Upper lobe of left lung (tissue), 6 donors: ENCODE measurements around the gene PUM2. TPM values are rescaled to one million over a fixed set of nuclear protein-coding genes. Genes with fewer than 3 reads are reported as not detected.

Experiments
- ATAC-seq, 2 donors: fragments of 200-7000 bp; cut with Tn5 transposase; one replicate each; pipeline ENCODE4 v1.9.1; 2022; ENCODE audit warnings: mild to moderate bottlenecking in 2 of 2, moderate library complexity in 2 of 2; ENCODE audit not compliant: low FRiP score in 2 of 2
- DNase-seq, 2 donors: peaks; one replicate each; pipeline ENCODE4 v3.0.0-alpha.2; 2019 to 2020
- H3K27ac ChIP-seq, 4 donors: fragments of 200-600 bp; sonication (generic); one replicate each; pipeline ENCODE4 v1.5.1; 2016 to 2019
- H3K27me3 ChIP-seq, 4 donors: fragments of 200-600 bp; sonication (generic); one replicate each; pipeline ENCODE4 v1.5.1; 2017 to 2019
- H3K36me3 ChIP-seq, 4 donors: fragments of 200-600 bp; sonication (generic); one replicate each; pipeline ENCODE4 v1.5.1; 2016 to 2019
- H3K4me1 ChIP-seq, 4 donors: fragments of 200-600 bp; sonication (generic); one replicate each; pipeline ENCODE4 v1.5.1; 2018 to 2019
- H3K4me3 ChIP-seq, 4 donors: fragments of 200-600 bp; sonication (generic); one replicate each; pipeline ENCODE4 v1.5.1; 2017 to 2019; ENCODE audit warnings: mild to moderate bottlenecking in 2 of 4, moderate library complexity in 1 of 4
- H3K9me3 ChIP-seq, 4 donors: fragments of 200-600 bp; sonication (generic); one replicate each; pipeline ENCODE4 v1.5.1; 2018 to 2019
- CTCF ChIP-seq, 6 experiments: fragments of 450-650 bp in 4 of 6; fragments of 200-600 bp in 2 of 6; sonication (generic) in 2 of 6; IDR thresholded peaks; one replicate each; pipeline ENCODE4 v1.5.1; 2016 to 2019; ENCODE audit warnings: antibody characterized with exemption in 6 of 6
- EP300 ChIP-seq, 4 donors: sonication (generic); formaldehyde crosslinking; IDR thresholded peaks; one replicate each; pipeline ENCODE4 v1.5.1; 2017; ENCODE audit warnings: antibody characterized with exemption in 4 of 4, control low read depth in 2 of 4
- POLR2A ChIP-seq, 4 donors: fragments of 450-650 bp; IDR thresholded peaks; one replicate each; pipeline ENCODE4 v1.5.1; 2016 to 2017; ENCODE audit warnings: antibody characterized with exemption in 4 of 4, mild to moderate bottlenecking in 2 of 4
- POLR2AphosphoS5 ChIP-seq, 2 donors: sonication (generic); formaldehyde crosslinking; IDR thresholded peaks; one replicate each; pipeline ENCODE4 v1.5.1; 2017; ENCODE audit warnings: antibody characterized with exemption in 2 of 2
- WGBS, 2 donors: methylation state at CpG; one replicate each; pipeline ENCODE4 v1.1.5; 2017 to 2018; 5-methylcytosine and 5-hydroxymethylcytosine counted together
- total RNA-seq, 6 donors: library from RNA; depleted of rRNA in 4 of 6; stranded (reverse); fragments of >200 nt in 4 of 6; gene quantifications; one replicate each; pipeline versions ENCODE4 v1.1.0 to v1.2.1, GENCODE V29; 2016 to 2021
- donor health status: DM: no; HTN: no; CAD: no; lungs with moderate emphysema.
- donor health status: DM: no; HTN: yes; CAD: no; lungs with severe emphysema.

The PUM2 gene
- total RNA-seq, 6 donors from 2014 or later = 33.1 to 114 (median 86.6) TPM

DNA sequence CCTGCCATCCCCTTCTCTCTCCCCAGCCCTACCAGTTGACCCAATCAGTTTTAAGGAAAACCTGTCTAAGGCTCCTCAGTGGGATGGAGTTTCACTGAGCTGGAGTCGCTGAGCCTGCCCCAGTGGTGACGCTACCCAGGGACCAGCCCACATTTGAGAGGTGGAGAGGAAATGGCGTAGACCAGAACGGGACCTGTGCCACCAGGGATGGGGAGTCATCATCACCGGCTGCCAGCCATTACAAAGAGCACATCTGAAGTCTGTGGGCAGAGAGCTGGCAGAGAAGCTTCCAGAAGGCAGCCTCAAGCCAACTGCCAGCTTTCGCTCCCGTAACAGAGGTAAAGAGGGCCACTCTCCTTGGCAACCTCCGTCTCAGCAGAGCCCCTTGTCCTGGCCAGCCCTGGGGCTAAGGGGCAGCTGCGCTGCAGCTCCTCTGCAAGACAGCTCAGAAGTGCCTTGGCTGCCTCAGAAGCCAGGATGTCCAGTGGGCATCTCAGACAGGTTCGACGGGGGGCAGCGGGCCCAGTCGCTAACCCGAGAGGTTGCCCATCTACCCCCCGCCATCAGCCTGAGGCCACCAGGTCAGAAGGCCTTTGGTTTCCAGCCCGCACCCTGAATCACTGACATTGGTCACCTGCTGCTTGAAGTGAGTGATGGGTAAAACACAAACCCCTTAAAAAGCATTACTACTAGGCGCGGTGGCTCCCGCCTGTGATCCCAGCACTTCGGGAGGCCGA, 141.1 kb downstream of the PUM2 start:
- H3K36me3 ChIP-seq = no peaks in the 10 kb centered on the region
- no peak overlapping the region for H3K4me3 ChIP-seq
- no peak for TF ChIP-seq POLR2A (IDR thresholded peaks at IDR 0.05)
- no peak for TF ChIP-seq POLR2AphosphoS5 (IDR thresholded peaks at IDR 0.05)
- TF ChIP-seq EP300 (IDR thresholded peaks at IDR 0.05) = no peak
- no peak for TF ChIP-seq CTCF (IDR thresholded peaks at IDR 0.05)
- no peaks in the 10 kb centered on the region for H3K9me3 ChIP-seq
- no peaks in the 10 kb centered on the region for H3K27me3 ChIP-seq
- peaks cover 7 to 71% (median 51%) of the 10 kb centered on the region in 4 donors for H3K4me1 ChIP-seq
- peak overlapping the region; percentile 74 to 84 (median 83) for H3K27ac ChIP-seq
- ATAC-seq (no peak), DNase-seq (no peak)
- 82 to 83% methylated on average over 15 to 21 of the region's 21 CpGs for WGBS, 2 donors

DNA sequence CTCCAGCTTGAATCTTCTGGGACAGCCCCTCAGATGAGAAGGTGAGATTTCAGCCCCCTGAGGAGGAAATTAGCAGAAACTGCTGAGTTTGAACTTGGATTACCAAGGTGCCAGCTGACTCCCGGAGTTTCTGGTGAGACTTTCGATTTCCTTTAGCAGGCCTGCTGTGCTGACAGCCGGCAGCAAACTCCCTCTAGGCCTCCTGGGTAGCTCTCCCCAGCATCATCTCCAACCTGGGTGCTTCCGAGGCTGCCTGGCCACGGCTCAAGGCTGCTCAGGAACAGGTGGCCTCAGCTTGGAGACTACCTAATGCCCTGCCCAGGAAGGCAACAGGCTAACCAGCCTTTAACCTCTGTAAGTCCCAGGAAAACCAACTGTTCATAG, 142.2 kb downstream of the PUM2 start:
- 51% methylated on average over 5 of the region's 5 CpGs; no CpG with 5 or more reads in 1 of the 2 donors for WGBS, 2 donors
- H3K27ac ChIP-seq = peak overlapping the region; percentile 74 to 84 (median 83)
- H3K27me3 ChIP-seq = no peaks in the 10 kb centered on the region
- no peak for ATAC-seq
- peaks cover 7 to 63% (median 46%) of the 10 kb centered on the region in 4 donors for H3K4me1 ChIP-seq
- H3K4me3 ChIP-seq = no peak overlapping the region
- H3K9me3 ChIP-seq = no peaks in the 10 kb centered on the region
- no peaks in the 10 kb centered on the region for H3K36me3 ChIP-seq
- no peak for DNase-seq
- TF ChIP-seq POLR2AphosphoS5 (IDR thresholded peaks at IDR 0.05) (no peak), CTCF (IDR thresholded peaks at IDR 0.05) (no peak), POLR2A (IDR thresholded peaks at IDR 0.05) (no peak), EP300 (IDR thresholded peaks at IDR 0.05) (no peak)

- Histone ChIP-seq H3K27me3 (no peaks in the 10 kb centered on the region), H3K4me1 (peaks cover 3 to 52% (median 33%) of the 10 kb centered on the region in 4 donors), H3K27ac (peak overlapping the region; percentile 74 to 84 (median 83)), H3K4me3 (no peak overlapping the region), H3K9me3 (no peaks in the 10 kb centered on the region), H3K36me3 (peaks cover 0 to 7% (median 0%) of the 10 kb centered on the region in 4 donors)
- no peak for DNase-seq
- 40 to 64% methylated on average over 5 of the region's 5 CpGs for WGBS, 2 donors
- TF ChIP-seq EP300 (IDR thresholded peaks at IDR 0.05) (no peak), CTCF (IDR thresholded peaks at IDR 0.05) (no peak)
- ATAC-seq = no peak
Observed at GRCh38 chr2:20207051-20207450, 143.6 kb downstream of the PUM2 start.

- Histone ChIP-seq H3K4me1 (peaks cover 3 to 52% (median 32%) of the 10 kb centered on the region in 4 donors), H3K27ac (peak overlapping the region; percentile 74 to 84 (median 83)), H3K4me3 (no peak overlapping the region), H3K9me3 (no peaks in the 10 kb centered on the region), H3K27me3 (no peaks in the 10 kb centered on the region), H3K36me3 (peaks cover 0 to 7% (median 0%) of the 10 kb centered on the region in 4 donors)
- peak; percentile 27 to 88 for ATAC-seq
- peak; percentile 89 for DNase-seq
- TF ChIP-seq POLR2AphosphoS5 (IDR thresholded peaks at IDR 0.05) = peak; percentile 10 to 33
- TF ChIP-seq EP300 (IDR thresholded peaks at IDR 0.05) = no peak
- peak in 1 of 4 donors; percentile 53 for TF ChIP-seq POLR2A (IDR thresholded peaks at IDR 0.05)
- TF ChIP-seq CTCF (IDR thresholded peaks at IDR 0.05) = no peak
- 75 to 80% methylated on average over 1 to 10 of the region's 10 CpGs for WGBS, 2 donors
Observed at GRCh38 chr2:20205915-20206524, 144.6 kb downstream of the PUM2 start.
